HG03521 (cell line): Measurements from ENCODE around the gene RXRA.

ENCODE experiments used
- ATAC-seq: cut with Tn5 transposase; IDR thresholded peaks from one replicate; pipeline ENCODE4 v1.9.1; 2021; ENCODE audit warnings: mild to moderate bottlenecking, moderate library complexity; ENCODE audit not compliant: unreplicated experiment

Gene RXRA

DNA sequence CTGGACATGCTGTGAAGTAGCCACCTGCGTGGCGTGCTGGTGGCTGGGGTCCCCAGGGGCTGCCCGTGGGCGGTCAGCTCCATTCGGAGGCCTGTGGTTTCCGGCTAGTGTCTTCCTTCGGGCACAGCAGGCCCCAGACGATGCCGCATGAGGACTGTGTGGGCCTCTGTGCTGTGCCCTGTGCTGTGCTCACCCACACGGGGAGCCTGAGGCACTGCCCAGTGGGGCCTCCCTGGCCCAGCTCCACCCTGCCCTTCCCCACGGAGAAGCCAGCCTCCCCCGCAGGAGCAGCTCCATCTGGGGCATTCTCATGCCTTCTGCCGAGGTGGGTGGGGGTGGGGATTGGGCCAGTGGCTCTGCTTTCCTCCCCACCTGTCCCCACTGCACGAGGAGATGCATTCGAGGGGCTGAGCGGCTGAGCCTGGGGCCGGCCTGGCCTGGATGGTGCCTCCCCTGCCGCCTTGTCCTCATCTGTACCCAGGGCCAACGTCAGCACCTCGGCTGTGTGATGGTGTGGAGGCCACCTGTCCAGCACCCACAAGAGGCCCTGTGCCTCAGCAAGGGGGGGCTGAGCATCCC, 24.2 kb downstream of the RXRA start:
- ATAC-seq = no peak

GRCh38 chr9:134351606-134352176, 25.4 kb downstream of the RXRA start:
- ATAC-seq = no peak

DNA sequence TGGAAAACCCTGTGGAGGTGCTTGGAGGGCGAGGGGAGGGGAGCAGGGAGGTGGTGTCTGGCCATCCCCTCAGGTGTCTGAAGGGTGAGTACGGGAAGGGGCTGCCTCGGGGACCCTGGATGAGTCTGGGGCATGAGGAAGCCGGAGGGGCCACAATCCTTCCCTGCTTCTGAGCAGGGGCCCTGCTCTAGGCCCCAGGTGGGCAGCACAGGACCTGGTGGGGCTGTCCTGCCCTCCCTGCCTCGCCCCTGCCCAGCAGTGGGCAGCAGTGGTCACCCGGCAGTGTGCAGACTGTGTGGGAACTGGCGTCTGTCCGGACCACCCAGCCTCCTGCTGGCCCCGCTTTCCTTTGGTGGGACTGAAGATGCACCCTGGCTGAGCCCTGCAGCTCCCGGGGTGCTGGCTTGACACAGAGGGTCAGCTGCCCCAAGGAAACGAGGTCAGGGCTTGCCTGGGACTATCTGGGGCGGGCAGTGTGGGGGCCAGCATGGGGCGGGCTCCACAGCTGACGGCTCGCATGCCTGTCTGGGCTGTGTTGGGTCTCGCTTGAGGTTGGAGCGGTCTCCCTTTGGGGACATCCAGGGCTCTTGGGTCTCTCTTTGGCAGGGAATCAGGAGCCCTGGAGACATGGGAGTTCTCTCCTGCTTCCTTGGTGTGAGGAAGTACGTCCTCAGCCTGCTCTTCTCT, 26.1 kb downstream of the RXRA start:
- no peak for ATAC-seq

- ATAC-seq = no peak
Observed at GRCh38 chr9:134353539-134353938, 27.3 kb downstream of the RXRA start.

- no peak for ATAC-seq
Observed at GRCh38 chr9:134355158-134355557, 28.9 kb downstream of the RXRA start.

DNA sequence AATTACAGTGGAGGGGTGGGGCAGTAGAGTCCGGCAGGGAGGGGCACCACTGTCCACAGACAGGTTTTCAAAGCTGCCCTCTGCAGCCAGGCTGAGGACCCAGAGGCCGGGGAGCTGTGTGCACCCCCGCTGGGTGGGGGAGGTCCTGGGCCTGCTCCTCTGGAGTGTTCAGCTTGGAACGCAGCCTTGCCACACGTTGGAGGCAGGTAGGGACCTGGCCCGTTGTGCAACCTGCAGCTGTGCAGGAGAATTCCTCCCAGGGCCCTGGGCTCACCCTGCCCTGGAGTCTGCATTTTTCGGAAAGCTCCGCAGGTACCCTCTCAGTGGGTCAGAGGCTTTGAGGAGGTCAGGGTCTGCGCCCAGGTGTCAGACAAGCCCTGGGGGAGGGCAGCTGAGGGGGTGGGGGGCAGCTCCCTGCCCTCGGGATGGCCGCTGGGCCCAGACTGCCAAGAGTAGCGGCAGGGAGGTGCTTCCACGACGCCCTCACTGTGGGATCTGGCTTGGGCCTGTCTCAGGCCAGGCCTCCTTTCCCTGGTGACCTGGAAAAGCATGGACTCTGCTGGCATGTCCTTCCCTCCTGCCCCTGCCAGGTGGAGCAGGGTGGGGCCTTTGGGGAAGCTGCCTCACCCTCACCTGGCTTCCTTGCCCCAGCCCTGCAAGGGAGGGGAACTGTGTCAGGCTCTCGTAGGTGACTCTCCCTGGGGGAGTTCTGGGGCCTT, 29.5 kb downstream of the RXRA start:
- no peak for ATAC-seq

DNA sequence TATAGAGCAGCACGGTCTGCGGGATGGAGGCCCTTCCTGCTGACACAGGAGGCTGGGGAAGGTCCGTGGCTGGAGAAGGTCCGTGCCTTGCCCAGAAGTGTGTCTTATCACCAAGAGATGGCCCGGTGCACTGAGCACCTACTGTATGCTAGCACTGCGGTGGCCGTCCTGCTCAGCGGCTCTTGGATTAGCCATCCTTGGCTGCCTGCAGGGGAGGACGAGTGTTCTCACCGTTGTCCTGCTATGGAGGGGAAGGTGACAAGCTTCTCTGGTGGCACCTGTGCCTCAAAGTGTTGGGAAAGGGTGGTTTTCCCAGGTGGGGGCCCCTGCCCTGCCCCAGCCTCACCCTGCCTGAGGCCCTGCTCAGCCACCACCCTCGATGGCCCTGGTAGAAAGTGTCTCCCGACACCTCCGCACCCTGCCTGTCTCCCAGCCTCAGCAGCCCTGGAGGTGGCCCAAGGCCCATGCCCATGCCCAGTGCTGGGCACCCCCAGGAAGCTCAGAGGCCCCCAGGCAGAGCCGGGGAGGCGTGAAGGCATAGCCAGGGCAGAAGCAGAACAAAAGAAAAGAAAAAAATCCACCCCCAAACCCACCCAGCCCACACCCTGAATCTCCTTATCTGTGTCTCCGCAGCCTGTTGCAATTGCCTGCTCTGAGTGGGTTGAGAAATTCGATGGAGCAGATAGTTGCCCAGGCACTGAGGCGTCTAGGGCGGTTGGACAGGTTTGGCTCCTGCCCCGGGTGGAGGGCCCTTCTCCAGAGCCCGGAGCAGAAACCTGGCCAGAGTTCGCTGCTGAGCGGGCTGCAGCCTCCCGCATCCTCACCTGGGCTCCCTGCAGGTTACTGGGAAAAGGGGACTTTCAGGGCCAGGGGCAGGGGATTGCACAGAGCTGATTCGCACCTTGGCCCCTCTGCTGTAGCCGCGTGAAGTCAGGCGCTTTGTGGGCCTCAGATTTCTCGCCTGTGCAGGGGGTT, 30.5 kb downstream of the RXRA start:
- no peak for ATAC-seq

GRCh38 chr9:134357631-134358025, 31.4 kb downstream of the RXRA start:
- ATAC-seq = no peak

DNA sequence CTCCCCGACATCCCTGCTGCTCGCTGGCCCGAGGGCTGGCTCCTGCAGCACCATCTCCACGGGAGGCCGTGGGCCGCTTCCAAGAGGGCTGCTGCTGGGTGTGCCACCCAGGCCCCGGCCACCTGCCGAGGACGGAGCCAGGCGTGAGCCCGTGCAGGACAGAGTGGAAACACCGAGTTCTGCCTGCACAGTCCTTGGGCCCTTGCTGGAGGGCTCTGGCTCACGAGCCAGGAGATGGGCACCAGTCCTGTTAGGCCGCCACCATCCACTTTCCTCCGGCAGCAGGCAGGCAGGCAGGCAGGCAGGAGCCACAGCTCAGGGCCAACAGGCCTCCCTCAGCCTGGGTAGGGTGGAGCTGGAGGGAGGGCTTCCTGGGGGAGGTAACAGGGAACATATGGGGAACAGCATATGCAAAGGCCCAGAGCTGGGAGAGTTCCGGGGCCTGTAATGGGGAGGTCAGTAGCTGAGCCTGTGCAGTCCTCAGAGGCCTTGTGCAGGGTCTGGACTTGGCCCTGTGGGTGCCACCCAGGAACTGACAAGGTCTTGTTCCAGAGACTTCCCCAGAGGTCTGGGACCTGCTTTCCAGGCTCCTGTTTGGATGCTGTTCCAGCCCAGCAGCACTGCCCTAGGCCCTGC, 31.9 kb downstream of the RXRA start:
- ATAC-seq = no peak

GRCh38 chr9:134358662-134359319, 32.5 kb downstream of the RXRA start:
- no peak for ATAC-seq

DNA sequence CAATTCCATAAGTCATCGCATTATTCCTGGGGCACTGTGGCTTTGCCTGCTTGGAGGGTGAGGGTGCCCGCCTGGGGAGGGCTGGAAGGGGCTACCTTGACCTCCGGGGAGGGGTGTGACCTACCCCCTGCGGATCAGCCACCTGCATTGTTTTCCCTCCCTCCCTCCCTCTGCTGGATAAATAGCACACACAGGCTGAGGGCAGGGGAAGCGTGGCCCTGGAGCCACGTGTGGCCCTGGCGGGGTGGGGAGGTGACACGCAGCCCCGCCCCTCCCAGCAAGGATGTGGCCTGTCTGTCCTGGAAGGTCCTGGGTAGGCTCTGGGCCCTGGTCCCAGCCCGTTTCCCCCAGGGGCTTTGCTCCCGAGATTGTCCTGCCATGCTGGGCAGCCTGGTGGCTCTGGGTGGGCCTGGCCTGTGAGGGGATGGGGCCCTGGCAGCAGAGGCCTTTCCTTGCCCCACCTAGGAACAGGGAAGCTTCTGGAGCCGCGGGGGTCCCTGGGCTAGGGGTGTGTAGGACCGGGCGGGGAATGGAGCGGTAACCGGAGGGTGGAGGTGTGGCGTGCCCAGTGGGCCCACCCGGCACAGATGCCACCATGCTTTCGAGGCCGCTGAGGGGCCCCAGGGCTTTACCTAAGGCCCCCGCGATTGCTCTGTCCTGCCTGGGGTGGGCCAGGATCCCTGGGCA, 33.4 kb downstream of the RXRA start:
- ATAC-seq = no peak

DNA sequence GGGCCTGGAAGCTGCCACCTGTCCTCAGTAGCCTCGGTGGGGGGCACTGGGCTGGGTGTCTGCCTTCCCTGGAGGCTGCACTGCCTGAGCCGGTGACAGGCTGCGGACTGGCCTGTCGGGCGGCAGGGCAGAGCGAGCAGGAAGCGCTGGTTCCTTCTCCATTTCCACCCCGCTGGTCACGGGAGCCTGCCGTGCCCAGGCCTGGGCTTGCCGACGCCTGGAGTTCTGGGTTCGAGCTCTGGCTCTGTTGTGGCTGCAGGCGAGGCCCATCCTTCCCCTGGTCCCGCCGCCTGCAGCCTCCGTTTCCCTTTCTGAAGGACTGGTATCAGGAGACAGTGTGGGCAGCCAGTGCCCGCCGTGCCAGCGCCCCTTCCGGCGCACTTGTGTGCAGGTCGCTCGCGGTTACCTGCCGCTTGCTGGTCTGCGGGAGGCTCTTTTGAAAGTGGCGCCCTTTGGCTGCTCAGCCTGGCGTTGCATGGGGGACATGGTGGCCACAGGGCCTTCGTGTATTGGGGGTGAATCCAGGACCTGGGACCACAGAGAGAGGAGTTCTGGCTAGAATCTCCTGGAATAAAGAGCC, 34.0 kb downstream of the RXRA start:
- ATAC-seq = no peak

DNA sequence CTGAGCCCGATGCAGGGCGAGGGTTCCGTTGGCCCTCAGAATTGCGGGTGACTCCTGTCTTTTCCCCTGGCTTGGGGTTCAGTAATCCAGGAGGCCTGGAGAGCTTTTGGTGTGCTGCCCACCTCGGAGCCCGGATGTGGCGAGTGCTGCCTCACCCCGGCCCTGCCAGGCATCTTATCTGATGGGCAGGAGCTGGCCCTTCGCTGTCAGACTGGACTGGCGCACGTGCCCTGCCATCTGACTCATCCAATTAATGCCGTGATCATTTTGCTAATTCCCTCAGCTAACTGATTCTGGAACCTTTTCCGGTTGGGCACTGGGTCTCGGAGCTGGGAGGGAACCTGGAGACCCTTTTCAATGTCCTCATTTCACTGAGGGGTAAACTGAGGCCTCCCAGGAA, 34.6 kb downstream of the RXRA start:
- ATAC-seq = no peak

DNA sequence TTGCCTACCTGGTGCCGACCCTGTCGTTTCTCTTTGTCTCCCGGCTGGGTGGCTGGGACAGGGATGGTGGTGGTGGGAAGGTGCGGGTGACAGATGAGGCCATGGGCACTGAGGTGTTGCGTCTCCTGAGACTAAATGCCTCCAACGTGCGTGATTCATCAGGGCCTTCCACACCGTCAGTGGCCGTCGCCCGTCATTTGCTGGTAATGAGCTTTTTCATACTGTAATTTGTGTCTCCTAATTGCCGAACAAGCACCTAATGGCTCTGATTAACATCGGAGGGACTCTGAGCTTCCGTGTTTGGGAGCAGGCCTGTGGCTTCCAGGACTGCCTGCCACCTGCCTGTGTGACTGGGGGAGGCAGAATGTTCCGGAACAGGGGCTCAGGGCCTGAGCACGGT, 35.2 kb downstream of the RXRA start:
- no peak for ATAC-seq

DNA sequence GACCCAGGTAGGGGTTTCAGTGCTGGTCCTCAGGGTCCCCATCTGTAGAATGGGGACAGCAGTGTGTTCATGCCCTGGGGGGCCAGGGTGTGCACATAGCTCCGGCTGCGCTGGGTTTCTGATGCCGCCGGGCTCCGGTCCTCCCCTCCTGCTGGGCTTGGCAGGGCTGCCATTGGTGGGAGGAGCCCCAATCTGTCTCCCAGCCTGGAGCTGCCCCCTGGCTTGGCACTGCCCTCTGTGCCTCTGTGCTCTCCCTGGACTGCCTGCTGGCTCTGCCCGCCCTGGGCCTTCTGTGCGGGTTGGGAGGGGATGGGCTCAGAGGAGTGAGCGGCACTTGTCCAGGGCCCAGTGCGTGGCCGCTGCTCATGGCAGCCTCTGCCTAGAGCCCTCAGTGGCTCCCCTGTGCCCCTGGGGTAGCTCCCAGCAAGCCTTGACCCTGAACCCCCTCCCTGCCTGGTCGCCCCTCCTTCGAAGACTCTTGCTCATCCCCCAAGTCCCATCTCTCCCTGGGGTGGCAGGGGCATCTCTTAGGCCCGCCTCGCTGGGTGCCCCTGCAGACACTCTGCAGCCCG, 35.7 kb downstream of the RXRA start:
- no peak for ATAC-seq

- ATAC-seq = no peak
Observed at GRCh38 chr9:134363450-134363849, 37.2 kb downstream of the RXRA start.

- ATAC-seq = no peak
Observed at GRCh38 chr9:134364391-134365114, 38.3 kb downstream of the RXRA start.

GRCh38 chr9:134365115-134365596, 38.9 kb downstream of the RXRA start:
- ATAC-seq = no peak
